Measurements from ENCODE around the gene NAA50.

NAA50 gene

DNA sequence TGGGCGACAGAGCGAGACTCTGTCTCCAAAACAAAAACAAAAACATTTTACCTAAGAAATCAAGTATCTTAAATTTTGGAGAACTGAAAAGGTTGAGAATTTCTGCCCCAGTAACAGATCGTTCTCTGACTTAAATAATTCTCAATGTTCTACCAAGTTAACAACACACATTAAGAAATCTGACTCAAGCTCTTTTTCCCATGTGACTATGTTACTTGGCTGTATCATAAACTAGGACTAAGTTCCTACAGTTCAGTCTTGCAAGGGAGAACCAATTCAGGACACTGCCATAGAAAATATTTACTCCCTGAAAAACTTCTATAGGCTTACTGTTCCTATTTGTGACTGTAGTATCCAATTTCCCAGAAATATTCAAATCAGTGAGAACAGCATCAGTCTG lies 28.7 kb downstream of the NAA50 start:
- in situ Hi-C loops (cut with HindIII; ENCODE audit: low sequenced_read_pairs) = no loop called here
- no peak for TF ChIP-seq CTCF (IDR thresholded peaks at IDR 0.05; ENCODE audit: low read depth, low read length)
- H3K4me3 ChIP-seq (ENCODE audit: low read depth, low read length) = no peak overlapping the region
- DNase-seq (ENCODE audit: low read depth, low spot score) = no peak

- TF ChIP-seq CTCF (IDR thresholded peaks at IDR 0.05; ENCODE audit: low read depth, low read length) = no peak
- no peak overlapping the region for H3K4me3 ChIP-seq (ENCODE audit: low read depth, low read length)
- in situ Hi-C loops (cut with HindIII; ENCODE audit: low sequenced_read_pairs) = no loop called here
- no peak for DNase-seq (ENCODE audit: low read depth, low spot score)
Measured at GRCh38 chr3:113714702-113715101, 31.3 kb downstream of the NAA50 start.

DNA sequence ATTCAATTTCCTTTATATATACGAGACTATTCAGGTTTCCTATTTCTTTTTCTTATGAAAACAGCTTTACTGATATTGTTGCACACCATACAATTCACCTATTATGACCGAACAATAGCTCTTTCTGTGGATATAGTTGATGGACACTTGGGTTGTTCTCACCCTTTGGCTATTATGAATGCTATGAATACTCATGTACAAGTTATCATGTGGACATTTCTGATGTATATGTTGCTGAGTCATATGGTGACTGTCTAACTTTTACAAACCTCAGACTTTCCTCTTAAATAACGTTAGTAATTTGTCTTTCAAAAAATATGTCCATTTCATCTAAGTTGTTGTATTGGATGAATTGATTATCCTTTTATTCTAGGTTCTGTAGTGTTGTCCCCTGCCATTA lies 33.9 kb downstream of the NAA50 start:
- no peak for DNase-seq (ENCODE audit: low read depth, low spot score)

DNA sequence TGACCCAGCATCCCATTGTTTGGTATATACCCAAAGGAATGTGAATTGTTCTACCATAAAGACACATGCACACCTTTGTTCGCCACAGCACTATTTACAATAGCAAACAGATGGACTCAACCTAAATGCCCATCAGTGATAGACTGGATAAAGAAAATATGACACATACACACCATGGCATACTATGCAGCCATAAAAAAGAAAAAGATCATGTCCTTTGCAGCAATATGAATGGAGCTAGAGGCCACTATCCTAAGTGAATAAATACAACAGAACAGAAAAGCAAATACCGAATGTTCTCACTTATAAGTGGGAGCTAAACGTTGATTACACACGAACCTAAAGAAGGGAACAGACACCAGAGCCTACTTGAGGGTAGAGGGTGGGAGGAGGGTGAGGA lies 38.2 kb downstream of the NAA50 start:
- DNase-seq (ENCODE audit: low read depth, low spot score) = no peak
- no peak for TF ChIP-seq CTCF (IDR thresholded peaks at IDR 0.05; ENCODE audit: low read depth, low read length)
- in situ Hi-C loops (cut with HindIII; ENCODE audit: low sequenced_read_pairs) = no loop called here
- H3K4me3 ChIP-seq (ENCODE audit: low read depth, low read length) = no peak overlapping the region

More for the DNA sequence above, 33.9 kb downstream of the NAA50 start:
- no peak for TF ChIP-seq CTCF (IDR thresholded peaks at IDR 0.05; ENCODE audit: low read depth, low read length)
- no peak overlapping the region for H3K4me3 ChIP-seq (ENCODE audit: low read depth, low read length)
- in situ Hi-C loops (cut with HindIII; ENCODE audit: low sequenced_read_pairs) = no loop called here

DNA sequence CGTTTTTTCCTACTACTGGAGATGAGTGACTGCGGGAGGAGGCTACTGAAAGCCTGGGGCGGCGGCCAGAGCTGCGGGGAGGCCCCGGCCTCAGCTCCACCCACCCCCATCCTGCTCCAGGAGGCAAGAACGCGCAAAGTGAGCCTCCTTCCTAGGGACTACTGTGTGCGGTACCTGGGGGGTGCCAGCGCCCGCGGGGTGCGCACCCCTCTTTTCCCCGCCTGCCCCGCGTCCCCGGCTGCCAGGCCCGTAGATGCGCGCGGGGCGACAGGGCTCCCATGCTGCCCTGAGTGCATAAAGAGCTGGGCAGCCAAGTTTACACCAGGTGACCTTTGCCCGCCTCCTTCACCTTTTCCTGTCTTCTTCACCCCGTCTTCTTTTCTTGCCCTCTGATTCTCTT lies 47.1 kb downstream of the NAA50 start:
- no peak for DNase-seq (ENCODE audit: low read depth, low spot score)
- TF ChIP-seq CTCF (IDR thresholded peaks at IDR 0.05; ENCODE audit: low read depth, low read length) = no peak
- in situ Hi-C loops (cut with HindIII; ENCODE audit: low sequenced_read_pairs) = no loop called here
- peak overlapping the region; percentile 23 for H3K4me3 ChIP-seq (ENCODE audit: low read depth, low read length)

DNA sequence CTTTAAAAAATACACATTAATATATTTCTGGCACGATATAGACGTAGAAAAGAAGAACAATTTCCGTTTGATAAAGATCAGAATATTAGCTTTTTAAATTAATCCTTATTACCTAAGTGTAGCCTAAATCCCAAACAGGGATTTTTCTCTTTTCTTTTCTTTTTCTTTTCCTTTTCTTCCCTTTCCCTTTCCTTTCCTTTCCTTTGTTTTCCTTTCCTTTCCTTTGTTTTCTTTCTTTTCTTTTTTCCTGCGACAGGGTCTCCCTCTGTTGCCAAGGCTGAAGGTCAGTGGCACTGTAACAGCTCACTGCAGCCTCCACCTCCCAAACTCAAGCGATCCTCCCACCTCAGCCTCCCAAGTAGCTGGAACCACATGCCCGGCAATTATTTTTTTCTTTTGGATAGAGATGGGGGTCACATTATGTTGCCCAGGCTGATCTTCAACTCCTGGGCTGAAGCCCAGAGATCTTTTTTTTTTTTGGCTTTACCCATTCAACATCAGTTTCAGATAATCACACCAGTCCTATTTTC lies 47.8 kb downstream of the NAA50 start:
- in situ Hi-C loops (cut with HindIII; ENCODE audit: low sequenced_read_pairs) = no loop called here
- no peak for TF ChIP-seq CTCF (IDR thresholded peaks at IDR 0.05; ENCODE audit: low read depth, low read length)
- DNase-seq (ENCODE audit: low read depth, low spot score) = no peak
- no peak overlapping the region for H3K4me3 ChIP-seq (ENCODE audit: low read depth, low read length)

All from astrocyte of the spinal cord (primary cell).